Endothelial cell of umbilical vein (primary cell): ENCODE measurements around the gene FAM193B.

Source experiments
- EZH2 ChIP-seq: IDR thresholded peaks from 2 replicates; pipeline ENCODE4 v1.6.1; 2012; ENCODE audit warnings: borderline replicate concordance, low read depth, mild to moderate bottlenecking, moderate library complexity, low read length, inconsistent platforms; ENCODE audit not compliant: severe bottlenecking
- FOS ChIP-seq: IDR thresholded peaks from 2 replicates; pipeline ENCODE4 v1.6.1; 2011; ENCODE audit warnings: mild to moderate bottlenecking, low read length, moderate library complexity, borderline replicate concordance; ENCODE audit not compliant: insufficient read depth
- GATA2 ChIP-seq: IDR thresholded peaks from 2 replicates; pipeline ENCODE4 v1.7.0; 2011; ENCODE audit warnings: low read depth, mild to moderate bottlenecking, moderate library complexity, mixed read lengths, low read length; ENCODE audit not compliant: insufficient read length, insufficient read depth
- JUN ChIP-seq: IDR thresholded peaks from 2 replicates; pipeline ENCODE4 v1.6.1; 2011; ENCODE audit warnings: borderline replicate concordance, low read depth; ENCODE audit not compliant: insufficient read length, insufficient read depth
- MYC ChIP-seq: IDR thresholded peaks from one replicate; pipeline ENCODE4 v1.6.1; 2011; ENCODE audit warnings: mild to moderate bottlenecking, low read depth, low read length
- POLR2A ChIP-seq: IDR thresholded peaks from 2 replicates; pipeline ENCODE4 v1.6.1; 2012; ENCODE audit warnings: low read depth, mild to moderate bottlenecking, control low read depth, low read length
- POLR2AphosphoS5 ChIP-seq: IDR thresholded peaks from 2 replicates; pipeline ENCODE4 v1.6.1; 2012; ENCODE audit warnings: low read depth, mild to moderate bottlenecking, control low read depth, low read length, moderate library complexity; ENCODE audit not compliant: insufficient read depth
- TF ChIP-seq, protein P1 (sequence below), 2 donors: IDR thresholded peaks; 1 replicate in 1 of 2; 2 replicates in 1 of 2; pipeline ENCODE4 v1.5.1; 2011; ENCODE audit warnings: low read length in 2 of 2, mild to moderate bottlenecking in 2 of 2, moderate library complexity in 2 of 2, control low read depth in 1 of 2, inconsistent platforms in 1 of 2, low read depth in 1 of 2; ENCODE audit not compliant: insufficient read depth in 1 of 2; ENCODE audit errors: extremely low read depth in 1 of 2
- TF ChIP-seq, protein P2 (sequence below): IDR thresholded peaks from 2 replicates; pipeline ENCODE4 v1.6.1; 2011; ENCODE audit not compliant: insufficient read depth, insufficient read length

DNA sequence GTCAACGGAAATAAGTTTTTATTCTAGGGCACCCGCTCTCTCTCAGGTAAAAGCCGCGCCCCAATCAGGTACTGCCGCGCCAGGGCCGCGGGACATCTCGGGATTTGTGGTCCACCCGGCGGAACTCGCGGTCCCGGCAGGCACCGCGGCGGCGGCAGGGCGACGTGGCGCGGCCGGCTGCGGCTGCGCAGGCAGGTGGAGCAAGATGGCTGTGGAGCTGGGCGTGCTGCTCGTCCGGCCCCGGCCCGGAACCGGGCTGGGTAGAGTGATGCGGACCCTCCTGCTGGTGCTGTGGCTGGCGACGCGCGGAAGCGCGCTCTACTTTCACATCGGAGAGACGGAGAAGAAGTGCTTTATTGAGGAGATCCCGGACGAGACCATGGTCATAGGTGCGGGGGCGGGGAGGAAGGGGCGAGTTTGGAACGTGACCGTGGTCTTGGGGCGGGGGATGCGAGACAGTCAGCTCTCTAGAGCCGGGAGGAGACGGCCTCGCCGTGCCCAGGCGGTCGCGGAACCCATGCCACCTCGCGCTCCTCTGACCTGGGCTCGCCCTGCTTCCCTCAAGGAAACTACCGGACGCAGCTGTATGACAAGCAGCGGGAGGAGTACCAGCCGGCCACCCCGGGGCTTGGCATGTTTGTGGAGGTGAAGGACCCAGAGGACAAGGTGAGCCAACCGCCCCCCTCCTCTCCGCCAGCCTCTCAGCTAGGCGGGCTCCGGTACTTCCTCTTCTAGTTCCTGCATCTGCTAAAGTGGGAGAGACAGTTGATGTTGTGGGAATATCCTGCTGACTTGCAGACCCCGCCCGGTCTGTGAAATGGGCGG is 37.9 kb upstream of the FAM193B start, which contains the start of gene TMED9:
- TF ChIP-seq POLR2AphosphoS5, result peak; percentile 95
- TF ChIP-seq, protein P1, sequence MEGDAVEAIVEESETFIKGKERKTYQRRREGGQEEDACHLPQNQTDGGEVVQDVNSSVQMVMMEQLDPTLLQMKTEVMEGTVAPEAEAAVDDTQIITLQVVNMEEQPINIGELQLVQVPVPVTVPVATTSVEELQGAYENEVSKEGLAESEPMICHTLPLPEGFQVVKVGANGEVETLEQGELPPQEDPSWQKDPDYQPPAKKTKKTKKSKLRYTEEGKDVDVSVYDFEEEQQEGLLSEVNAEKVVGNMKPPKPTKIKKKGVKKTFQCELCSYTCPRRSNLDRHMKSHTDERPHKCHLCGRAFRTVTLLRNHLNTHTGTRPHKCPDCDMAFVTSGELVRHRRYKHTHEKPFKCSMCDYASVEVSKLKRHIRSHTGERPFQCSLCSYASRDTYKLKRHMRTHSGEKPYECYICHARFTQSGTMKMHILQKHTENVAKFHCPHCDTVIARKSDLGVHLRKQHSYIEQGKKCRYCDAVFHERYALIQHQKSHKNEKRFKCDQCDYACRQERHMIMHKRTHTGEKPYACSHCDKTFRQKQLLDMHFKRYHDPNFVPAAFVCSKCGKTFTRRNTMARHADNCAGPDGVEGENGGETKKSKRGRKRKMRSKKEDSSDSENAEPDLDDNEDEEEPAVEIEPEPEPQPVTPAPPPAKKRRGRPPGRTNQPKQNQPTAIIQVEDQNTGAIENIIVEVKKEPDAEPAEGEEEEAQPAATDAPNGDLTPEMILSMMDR (IDR thresholded peaks at IDR 0.05; ENCODE audit: extremely low read depth in 1 of 2, insufficient read depth in 1 of 2, low read depth in 1 of 2, low read length in 2 of 2), result no peak
- no peak for TF ChIP-seq JUN
- TF ChIP-seq POLR2A, result peak; percentile 96
- TF ChIP-seq, protein P2, sequence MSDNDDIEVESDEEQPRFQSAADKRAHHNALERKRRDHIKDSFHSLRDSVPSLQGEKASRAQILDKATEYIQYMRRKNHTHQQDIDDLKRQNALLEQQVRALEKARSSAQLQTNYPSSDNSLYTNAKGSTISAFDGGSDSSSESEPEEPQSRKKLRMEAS, result no peak
- TF ChIP-seq EZH2, result no peak
- TF ChIP-seq FOS, result no peak
- TF ChIP-seq MYC, result peak; percentile 47
- no peak for TF ChIP-seq GATA2
